Activated CD4-positive, alpha-beta T cell treated with anti-CD3 and anti-CD28 coated beads for 24 hours (primary cell): ENCODE measurements around the gene SAA4.
A peak's percentile ranks its signal among the peaks of the same experiment; 100 is the strongest.
"Not testable (repeated sequence)": the region's sequence is repeated elsewhere in the genome, so short reads cannot be mapped to it uniquely, and the experiment has no call there.

Source experiments
- DNase-seq, 2 donors: peaks; one replicate each; pipeline ENCODE4 v3.0.0-alpha.2; 2020; ENCODE audit warnings: low read depth in 2 of 2

SAA4 gene

GRCh38 chr11:18247191-18247581, 10.6 kb upstream of the SAA4 start:
- not testable (repeated sequence) for DNase-seq

- DNase-seq: not testable (repeated sequence)
Observed at GRCh38 chr11:18246379-18247190, 10.0 kb upstream of the SAA4 start.

- DNase-seq: no peak
Observed at GRCh38 chr11:18245396-18245795, 8.8 kb upstream of the SAA4 start.

- peak; percentile 36 to 42 for DNase-seq
Observed at GRCh38 chr11:18243783-18244362, 7.3 kb upstream of the SAA4 start.

GRCh38 chr11:18239655-18240054, 3.1 kb upstream of the SAA4 start:
- DNase-seq: no peak

- DNase-seq: no peak
Observed at GRCh38 chr11:18235394-18236334, 938 bp downstream of the SAA4 start.

- no peak for DNase-seq
Observed at GRCh38 chr11:18233912-18234311, 2.7 kb downstream of the SAA4 start.

- no peak for DNase-seq
Observed at GRCh38 chr11:18230859-18231258, 5.7 kb downstream of the SAA4 start.

- DNase-seq: no peak
Observed at GRCh38 chr11:18229501-18229900, 7.1 kb downstream of the SAA4 start.

- no peak for DNase-seq
Observed at GRCh38 chr11:18225913-18226312, 10.7 kb downstream of the SAA4 start.

- DNase-seq: no peak
Observed at GRCh38 chr11:18223591-18224387, 12.8 kb downstream of the SAA4 start.

GRCh38 chr11:18222814-18223421, 13.7 kb downstream of the SAA4 start:
- DNase-seq: no peak

GRCh38 chr11:18221274-18221876, 15.2 kb downstream of the SAA4 start:
- no peak for DNase-seq

GRCh38 chr11:18209058-18209457, 27.5 kb downstream of the SAA4 start:
- no peak for DNase-seq

GRCh38 chr11:18204771-18205170, 31.8 kb downstream of the SAA4 start:
- DNase-seq: no peak

- no peak for DNase-seq
Observed at GRCh38 chr11:18204220-18204619, 32.4 kb downstream of the SAA4 start.

- DNase-seq: no peak
Observed at GRCh38 chr11:18203723-18204122, 32.9 kb downstream of the SAA4 start.

GRCh38 chr11:18197738-18198137, 38.9 kb downstream of the SAA4 start:
- DNase-seq: not testable (repeated sequence)

GRCh38 chr11:18196532-18196931, 40.1 kb downstream of the SAA4 start:
- no peak for DNase-seq

- no peak for DNase-seq
Observed at GRCh38 chr11:18193010-18193409, 43.6 kb downstream of the SAA4 start.

GRCh38 chr11:18191376-18191775, 45.2 kb downstream of the SAA4 start:
- DNase-seq: no peak
